RWPE2 (cell line): Measurements from ENCODE around the gene CXCL3.

Experiments
- ATAC-seq: fragments of 200-7000 bp; cut with Tn5 transposase; 3 replicates; pipeline ENCODE4 v1.9.1; 2021; ENCODE audit warnings: low read depth
- DNase-seq: peaks from one replicate; pipeline ENCODE4 v3.0.0-alpha.2; 2020; ENCODE audit warnings: low spot score
- H3K27ac ChIP-seq: fragments of 450-650 bp; 2 replicates; pipeline ENCODE4 v1.5.1; 2017; ENCODE audit warnings: mild to moderate bottlenecking; ENCODE audit not compliant: poor library complexity, severe bottlenecking
- H3K27me3 ChIP-seq: fragments of 250-450 bp; sonication (Bioruptor Pico); 2 replicates; pipeline ENCODE4 v1.5.1; 2021; ENCODE audit warnings: mild to moderate bottlenecking, moderate library complexity; ENCODE audit not compliant: insufficient read depth, poor library complexity, severe bottlenecking
- H3K36me3 ChIP-seq: fragments of 250-450 bp; sonication (Bioruptor Pico); 2 replicates; pipeline ENCODE4 v1.5.1; 2020; ENCODE audit warnings: low read depth, mild to moderate bottlenecking, moderate library complexity
- H3K4me1 ChIP-seq: fragments of 250-450 bp; sonication (Bioruptor Pico); 2 replicates; pipeline ENCODE4 v1.5.1; 2021; ENCODE audit warnings: mild to moderate bottlenecking, moderate library complexity; ENCODE audit not compliant: insufficient read depth, poor library complexity, severe bottlenecking
- H3K4me3 ChIP-seq: fragments of 250-450 bp; sonication (Bioruptor Pico); 2 replicates; pipeline ENCODE4 v1.5.1; 2021; ENCODE audit warnings: mild to moderate bottlenecking, moderate library complexity; ENCODE audit not compliant: severe bottlenecking
- H3K9me3 ChIP-seq: fragments of 250-450 bp; sonication (Bioruptor Pico); 2 replicates; pipeline ENCODE4 v1.5.1; 2021; ENCODE audit warnings: mild to moderate bottlenecking, moderate library complexity; ENCODE audit not compliant: severe bottlenecking
- TF ChIP-seq, protein P1 (sequence below): fragments of 450-650 bp; IDR thresholded peaks from one replicate; pipeline ENCODE4 v1.5.1; 2017; ENCODE audit warnings: mild to moderate bottlenecking, moderate library complexity; ENCODE audit not compliant: poor library complexity, severe bottlenecking

CXCL3 gene

DNA sequence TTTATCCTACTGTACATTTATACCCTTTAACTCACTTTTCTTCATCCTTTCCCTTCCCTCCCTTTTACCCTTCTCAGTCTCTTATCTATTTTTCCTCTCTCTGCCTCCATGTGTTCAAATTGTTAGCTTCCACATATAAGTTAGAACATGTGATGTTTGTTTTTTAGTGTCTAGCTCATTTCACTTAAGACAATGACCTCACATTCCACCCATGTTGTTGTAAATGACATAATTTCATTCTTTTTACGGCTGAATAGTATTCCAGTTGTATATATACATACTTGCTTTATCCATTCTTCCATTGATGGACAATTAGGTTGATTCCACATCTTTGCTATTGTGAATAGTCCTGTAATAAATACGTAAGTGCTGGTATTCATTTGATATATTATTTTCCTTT lies 7.3 kb upstream of the CXCL3 start:
- peak overlapping the region; percentile 43 for H3K27ac ChIP-seq
- peaks cover 7% of the 10 kb centered on the region for H3K9me3 ChIP-seq
- no peak overlapping the region for H3K4me3 ChIP-seq
- no peak for DNase-seq
- no peak for ATAC-seq
- TF ChIP-seq, protein P1, sequence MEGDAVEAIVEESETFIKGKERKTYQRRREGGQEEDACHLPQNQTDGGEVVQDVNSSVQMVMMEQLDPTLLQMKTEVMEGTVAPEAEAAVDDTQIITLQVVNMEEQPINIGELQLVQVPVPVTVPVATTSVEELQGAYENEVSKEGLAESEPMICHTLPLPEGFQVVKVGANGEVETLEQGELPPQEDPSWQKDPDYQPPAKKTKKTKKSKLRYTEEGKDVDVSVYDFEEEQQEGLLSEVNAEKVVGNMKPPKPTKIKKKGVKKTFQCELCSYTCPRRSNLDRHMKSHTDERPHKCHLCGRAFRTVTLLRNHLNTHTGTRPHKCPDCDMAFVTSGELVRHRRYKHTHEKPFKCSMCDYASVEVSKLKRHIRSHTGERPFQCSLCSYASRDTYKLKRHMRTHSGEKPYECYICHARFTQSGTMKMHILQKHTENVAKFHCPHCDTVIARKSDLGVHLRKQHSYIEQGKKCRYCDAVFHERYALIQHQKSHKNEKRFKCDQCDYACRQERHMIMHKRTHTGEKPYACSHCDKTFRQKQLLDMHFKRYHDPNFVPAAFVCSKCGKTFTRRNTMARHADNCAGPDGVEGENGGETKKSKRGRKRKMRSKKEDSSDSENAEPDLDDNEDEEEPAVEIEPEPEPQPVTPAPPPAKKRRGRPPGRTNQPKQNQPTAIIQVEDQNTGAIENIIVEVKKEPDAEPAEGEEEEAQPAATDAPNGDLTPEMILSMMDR = no peak
- H3K4me1 ChIP-seq = peaks cover 19% of the 10 kb centered on the region
- no peaks in the 10 kb centered on the region for H3K36me3 ChIP-seq
- H3K27me3 ChIP-seq = no peaks in the 10 kb centered on the region

DNA sequence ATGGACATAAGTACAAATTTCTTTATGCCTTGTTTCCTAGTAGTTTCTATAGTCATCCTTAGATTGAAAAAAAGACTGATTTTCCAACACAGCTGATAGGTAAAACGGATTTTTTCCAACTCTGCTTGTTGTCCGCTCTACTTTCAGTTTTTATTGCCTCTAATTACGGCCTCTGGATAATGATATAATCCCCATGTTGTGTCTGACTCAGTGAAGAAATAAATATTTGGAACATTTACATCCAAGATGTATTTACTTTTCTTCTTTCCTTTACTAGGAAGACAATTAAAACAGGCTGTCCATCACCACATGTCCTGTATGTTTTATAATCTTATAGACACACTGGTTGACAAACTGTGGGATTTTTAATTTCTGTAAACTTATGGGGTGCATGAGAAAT lies 6.8 kb upstream of the CXCL3 start:
- Histone ChIP-seq H3K4me1 (peaks cover 19% of the 10 kb centered on the region), H3K4me3 (no peak overlapping the region), H3K36me3 (no peaks in the 10 kb centered on the region), H3K9me3 (peaks cover 7% of the 10 kb centered on the region), H3K27ac (peak overlapping the region; percentile 43), H3K27me3 (no peaks in the 10 kb centered on the region)
- no peak for DNase-seq
- ATAC-seq = no peak
- TF ChIP-seq, protein P1 = no peak

DNA sequence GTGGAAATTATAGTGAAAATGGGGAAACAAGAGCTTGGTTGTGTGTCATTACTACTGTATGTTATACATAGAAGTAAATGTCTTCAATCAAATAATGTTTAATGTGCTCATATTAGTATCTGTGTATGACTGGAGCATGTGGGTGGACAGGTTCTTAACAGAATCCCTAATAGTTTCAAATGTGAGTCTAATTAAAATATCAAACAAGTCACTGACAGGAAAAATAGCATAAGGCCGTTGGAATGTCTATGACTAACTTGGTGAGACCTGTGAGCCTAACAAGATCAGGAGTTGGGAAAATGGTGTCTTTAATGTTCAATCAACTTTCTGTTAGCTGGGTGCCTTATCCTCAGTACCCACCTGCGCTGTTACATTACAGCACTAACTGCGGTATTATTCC lies 6.2 kb upstream of the CXCL3 start:
- Histone ChIP-seq H3K4me1 (peaks cover 19% of the 10 kb centered on the region), H3K4me3 (no peak overlapping the region), H3K27ac (peak overlapping the region; percentile 43), H3K27me3 (no peaks in the 10 kb centered on the region), H3K9me3 (peaks cover 7% of the 10 kb centered on the region), H3K36me3 (no peaks in the 10 kb centered on the region)
- TF ChIP-seq, protein P1 = no peak
- peak; percentile 88 for ATAC-seq
- no peak for DNase-seq

DNA sequence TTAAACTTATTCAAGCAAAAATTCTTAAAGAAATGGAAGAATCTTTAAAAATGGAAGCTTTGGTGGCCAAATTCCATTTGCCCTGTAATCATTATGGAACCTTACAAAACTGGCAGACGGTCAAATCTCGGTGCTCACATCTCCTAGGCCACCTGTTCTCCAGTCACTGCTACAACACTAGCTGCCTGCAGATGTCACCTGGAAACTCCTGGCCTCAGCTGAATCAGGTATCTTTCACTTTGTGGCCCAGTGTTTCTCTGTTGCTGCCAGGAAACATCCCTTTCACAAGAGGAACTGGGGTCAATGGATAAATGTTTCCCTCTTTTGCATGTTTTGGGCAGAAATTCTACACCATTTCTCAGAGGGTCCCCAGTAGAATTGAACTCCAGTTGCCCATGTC lies 4.2 kb upstream of the CXCL3 start:
- no peak overlapping the region for H3K4me3 ChIP-seq
- H3K27ac ChIP-seq = no peak overlapping the region
- peaks cover 7% of the 10 kb centered on the region for H3K9me3 ChIP-seq
- ATAC-seq (no peak), DNase-seq (no peak)
- TF ChIP-seq, protein P1 = peak; percentile 18
- peaks cover 19% of the 10 kb centered on the region for H3K4me1 ChIP-seq
- peaks cover 3% of the 10 kb centered on the region for H3K36me3 ChIP-seq
- no peaks in the 10 kb centered on the region for H3K27me3 ChIP-seq

DNA sequence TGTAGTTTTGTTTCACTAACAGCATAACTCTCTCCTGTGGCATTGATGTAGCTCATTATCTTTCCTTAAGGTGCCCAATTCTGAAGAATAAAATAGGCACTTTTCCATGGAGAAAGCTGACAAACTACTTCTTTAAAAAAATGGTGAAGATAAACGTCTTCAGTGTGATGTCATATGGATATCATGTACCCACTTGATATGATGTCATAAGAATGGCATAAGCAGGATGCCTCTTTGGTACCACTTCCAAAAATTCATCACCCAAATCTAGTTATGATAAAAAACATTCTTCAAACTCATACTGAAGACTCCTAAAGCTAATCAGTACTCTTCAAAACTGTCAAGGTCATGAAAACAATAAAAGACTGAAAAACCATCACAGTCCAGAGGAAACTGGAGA lies 2.9 kb upstream of the CXCL3 start:
- ATAC-seq (no peak), DNase-seq (no peak)
- Histone ChIP-seq H3K27me3 (no peaks in the 10 kb centered on the region), H3K27ac (no peak overlapping the region), H3K4me3 (no peak overlapping the region), H3K36me3 (peaks cover 14% of the 10 kb centered on the region), H3K4me1 (peaks cover 19% of the 10 kb centered on the region), H3K9me3 (no peaks in the 10 kb centered on the region)
- TF ChIP-seq, protein P1 = no peak
